Measurements from ENCODE around the gene SNAI3. TPM values are rescaled to one million over a fixed set of nuclear protein-coding genes. Genes with fewer than 3 reads are reported as not detected.

SNAI3 gene
- total RNA-seq, 1 experiment from 2014 or later, result 0.54 TPM

- intact Hi-C loops (cut with micrococcal nuclease; ENCODE audit: unreplicated experiment), result no loop called here
- no TSS peak for BruUV-seq (replicated peaks)
- Mint-ChIP-seq H3K4me3 (ENCODE audit: low read depth, unreplicated experiment) (no peak overlapping the region), H3K9me3 (ENCODE audit: low read depth, unreplicated experiment) (no peaks in the 10 kb centered on the region), H3K27me3 (ENCODE audit: unreplicated experiment) (no peaks in the 10 kb centered on the region), H3K27ac (ENCODE audit: unreplicated experiment) (peak overlapping the region; percentile 29), H3K36me3 (ENCODE audit: insufficient read depth, unreplicated experiment) (peaks cover 70% of the 10 kb centered on the region), H3K4me1 (ENCODE audit: low read depth, unreplicated experiment) (peaks cover 8% of the 10 kb centered on the region)
- DNase-seq, result no peak
- CTCF ChIA-PET, result no interaction called here
- no peak for TF ChIP-seq CTCF (IDR thresholded peaks at IDR 0.05; ENCODE audit: unreplicated experiment)
Observed at GRCh38 chr16:88731699-88732098, 45.4 kb upstream of the SNAI3 start.

- peaks cover 72% of the 10 kb centered on the region for H3K36me3 Mint-ChIP-seq (ENCODE audit: insufficient read depth, unreplicated experiment)
- no peak overlapping the region for H3K4me3 Mint-ChIP-seq (ENCODE audit: low read depth, unreplicated experiment)
- H3K27ac Mint-ChIP-seq (ENCODE audit: unreplicated experiment), result peak overlapping the region; percentile 29
- H3K27me3 Mint-ChIP-seq (ENCODE audit: unreplicated experiment), result no peaks in the 10 kb centered on the region
- intact Hi-C loops (cut with micrococcal nuclease; ENCODE audit: unreplicated experiment), result no loop called here
- CTCF ChIA-PET, result no interaction called here
- no TSS peak for BruUV-seq (replicated peaks)
- no peak for DNase-seq
- no peak for TF ChIP-seq CTCF (IDR thresholded peaks at IDR 0.05; ENCODE audit: unreplicated experiment)
- H3K4me1 Mint-ChIP-seq (ENCODE audit: low read depth, unreplicated experiment), result peaks cover 8% of the 10 kb centered on the region
- H3K9me3 Mint-ChIP-seq (ENCODE audit: low read depth, unreplicated experiment), result no peaks in the 10 kb centered on the region
Observed at GRCh38 chr16:88730632-88731607, 44.6 kb upstream of the SNAI3 start.

GRCh38 chr16:88727871-88728270 lies 41.6 kb upstream of the SNAI3 start:
- DNase-seq, result no peak
- CTCF ChIA-PET, result no interaction called here
- BruUV-seq (replicated peaks), result no TSS peak
- no peaks in the 10 kb centered on the region for H3K9me3 Mint-ChIP-seq (ENCODE audit: low read depth, unreplicated experiment)
- H3K27me3 Mint-ChIP-seq (ENCODE audit: unreplicated experiment), result no peaks in the 10 kb centered on the region
- H3K27ac Mint-ChIP-seq (ENCODE audit: unreplicated experiment), result no peak overlapping the region
- no peak overlapping the region for H3K4me3 Mint-ChIP-seq (ENCODE audit: low read depth, unreplicated experiment)
- peaks cover 8% of the 10 kb centered on the region for H3K4me1 Mint-ChIP-seq (ENCODE audit: low read depth, unreplicated experiment)
- H3K36me3 Mint-ChIP-seq (ENCODE audit: insufficient read depth, unreplicated experiment), result peaks cover 78% of the 10 kb centered on the region
- intact Hi-C loops (cut with micrococcal nuclease; ENCODE audit: unreplicated experiment), result no loop called here
- TF ChIP-seq CTCF (IDR thresholded peaks at IDR 0.05; ENCODE audit: unreplicated experiment), result no peak

- no peak for TF ChIP-seq CTCF (IDR thresholded peaks at IDR 0.05; ENCODE audit: unreplicated experiment)
- no TSS peak for BruUV-seq (replicated peaks)
- CTCF ChIA-PET, result no interaction called here
Observed at GRCh38 chr16:88726981-88727380, 40.7 kb upstream of the SNAI3 start.

More at GRCh38 chr16:88726981-88727380, 40.7 kb upstream of the SNAI3 start:
- DNase-seq, result no peak
- intact Hi-C loops (cut with micrococcal nuclease; ENCODE audit: unreplicated experiment), result no loop called here
- Mint-ChIP-seq H3K27ac (ENCODE audit: unreplicated experiment) (no peak overlapping the region), H3K4me3 (ENCODE audit: low read depth, unreplicated experiment) (no peak overlapping the region), H3K9me3 (ENCODE audit: low read depth, unreplicated experiment) (no peaks in the 10 kb centered on the region), H3K27me3 (ENCODE audit: unreplicated experiment) (no peaks in the 10 kb centered on the region), H3K36me3 (ENCODE audit: insufficient read depth, unreplicated experiment) (peaks cover 79% of the 10 kb centered on the region), H3K4me1 (ENCODE audit: low read depth, unreplicated experiment) (peaks cover 8% of the 10 kb centered on the region)
